ENCODE results near the gene KY. TPM values are rescaled to one million over a fixed set of nuclear protein-coding genes. Genes with fewer than 3 reads are reported as not detected.
"Not testable (repeated sequence)": the region's sequence is repeated elsewhere in the genome, so short reads cannot be mapped to it uniquely, and the experiment has no call there.

Gene KY
- total and polyA plus RNA-seq, 4 donors: 0.13 to 1.8 (median 0.65) TPM

GRCh38 chr3:134576426-134576825 is 74.4 kb downstream of the KY start:
- intact Hi-C loops (cut with DNase I): no loop called here
- 72 to 75% methylated on average over 6 of the region's 6 CpGs for WGBS, 2 donors
- H3K4me1 ChIP-seq (ENCODE audit: control insufficient read depth in 1 of 2, insufficient read depth in 2 of 2, low read length in 2 of 2): no peaks in the 10 kb centered on the region
- no peak overlapping the region for H3K4me3 ChIP-seq (ENCODE audit: low read length in 2 of 2)
- no peaks in the 10 kb centered on the region for H3K27me3 ChIP-seq (ENCODE audit: control insufficient read depth in 1 of 2, insufficient read depth in 2 of 2, low read length in 1 of 2)
- DNase-seq: no peak
- no peaks in the 10 kb centered on the region for H3K36me3 ChIP-seq (ENCODE audit: control insufficient read depth in 1 of 2, insufficient read depth in 2 of 2, low read length in 1 of 2)
- no peaks in the 10 kb centered on the region for H3K9me3 ChIP-seq (ENCODE audit: control insufficient read depth, low read length)
- H3K27ac ChIP-seq (ENCODE audit: low read depth in 1 of 2, low read length in 2 of 2): no peak overlapping the region
- ATAC-seq (ENCODE audit: low FRiP score): no peak

- H3K9me3 ChIP-seq (ENCODE audit: control insufficient read depth, low read length); DNase-seq; ATAC-seq (ENCODE audit: low FRiP score); H3K27ac ChIP-seq (ENCODE audit: low read depth in 1 of 2, low read length in 2 of 2); H3K4me3 ChIP-seq (ENCODE audit: low read length in 2 of 2); H3K4me1 ChIP-seq (ENCODE audit: control insufficient read depth in 1 of 2, insufficient read depth in 2 of 2, low read length in 2 of 2); H3K36me3 ChIP-seq (ENCODE audit: control insufficient read depth in 1 of 2, insufficient read depth in 2 of 2, low read length in 1 of 2); intact Hi-C loops (cut with DNase I); H3K27me3 ChIP-seq (ENCODE audit: control insufficient read depth in 1 of 2, insufficient read depth in 2 of 2, low read length in 1 of 2): not testable (repeated sequence)
- WGBS, 2 donors: 93 to 95% methylated on average over 2 of the region's 2 CpGs
Measured at GRCh38 chr3:134569899-134570298, 80.9 kb downstream of the KY start.

GRCh38 chr3:134568790-134569189 is 82.0 kb downstream of the KY start:
- H3K4me1 ChIP-seq (ENCODE audit: control insufficient read depth in 1 of 2, insufficient read depth in 2 of 2, low read length in 2 of 2): no peaks in the 10 kb centered on the region
- H3K27me3 ChIP-seq (ENCODE audit: control insufficient read depth in 1 of 2, insufficient read depth in 2 of 2, low read length in 1 of 2): no peaks in the 10 kb centered on the region
- no peak overlapping the region for H3K27ac ChIP-seq (ENCODE audit: low read depth in 1 of 2, low read length in 2 of 2)
- intact Hi-C loops (cut with DNase I): no loop called here
- H3K36me3 ChIP-seq (ENCODE audit: control insufficient read depth in 1 of 2, insufficient read depth in 2 of 2, low read length in 1 of 2): peaks cover 0 to 1% of the 10 kb centered on the region in 2 donors
- H3K4me3 ChIP-seq (ENCODE audit: low read length in 2 of 2): no peak overlapping the region
- peaks cover 2% of the 10 kb centered on the region for H3K9me3 ChIP-seq (ENCODE audit: control insufficient read depth, low read length)
- no peak for DNase-seq
- ATAC-seq (ENCODE audit: low FRiP score): no peak
- 78 to 86% methylated on average over 6 of the region's 6 CpGs for WGBS, 2 donors

- Histone ChIP-seq H3K9me3 (ENCODE audit: control insufficient read depth, low read length) (peaks cover 2% of the 10 kb centered on the region), H3K4me3 (ENCODE audit: low read length in 2 of 2) (no peak overlapping the region), H3K4me1 (ENCODE audit: control insufficient read depth in 1 of 2, insufficient read depth in 2 of 2, low read length in 2 of 2) (no peaks in the 10 kb centered on the region), H3K36me3 (ENCODE audit: control insufficient read depth in 1 of 2, insufficient read depth in 2 of 2, low read length in 1 of 2) (peaks cover 0 to 1% of the 10 kb centered on the region in 2 donors), H3K27ac (ENCODE audit: low read depth in 1 of 2, low read length in 2 of 2) (no peak overlapping the region), H3K27me3 (ENCODE audit: control insufficient read depth in 1 of 2, insufficient read depth in 2 of 2, low read length in 1 of 2) (no peaks in the 10 kb centered on the region)
- DNase-seq (no peak), ATAC-seq (ENCODE audit: low FRiP score) (no peak)
- WGBS, 2 donors: 73 to 75% methylated on average over 4 of the region's 4 CpGs
- intact Hi-C loops (cut with DNase I): no loop called here
Measured at GRCh38 chr3:134567605-134568004, 83.2 kb downstream of the KY start.

- Histone ChIP-seq H3K27me3 (ENCODE audit: control insufficient read depth in 1 of 2, insufficient read depth in 2 of 2, low read length in 1 of 2) (no peaks in the 10 kb centered on the region), H3K4me3 (ENCODE audit: low read length in 2 of 2) (no peak overlapping the region), H3K4me1 (ENCODE audit: control insufficient read depth in 1 of 2, insufficient read depth in 2 of 2, low read length in 2 of 2) (no peaks in the 10 kb centered on the region), H3K36me3 (ENCODE audit: control insufficient read depth in 1 of 2, insufficient read depth in 2 of 2, low read length in 1 of 2) (peaks cover under 1 to 6% of the 10 kb centered on the region in 2 donors), H3K9me3 (ENCODE audit: control insufficient read depth, low read length) (no peaks in the 10 kb centered on the region), H3K27ac (ENCODE audit: low read depth in 1 of 2, low read length in 2 of 2) (no peak overlapping the region)
- intact Hi-C loops (cut with DNase I): no loop called here
- ATAC-seq (ENCODE audit: low FRiP score): no peak
- DNase-seq: no peak
- WGBS, 2 donors: 91 to 93% methylated on average over 2 of the region's 2 CpGs
Measured at GRCh38 chr3:134564991-134565390, 85.8 kb downstream of the KY start.

- Histone ChIP-seq H3K27ac (ENCODE audit: low read depth in 1 of 2, low read length in 2 of 2) (no peak overlapping the region), H3K4me3 (ENCODE audit: low read length in 2 of 2) (no peak overlapping the region), H3K27me3 (ENCODE audit: control insufficient read depth in 1 of 2, insufficient read depth in 2 of 2, low read length in 1 of 2) (no peaks in the 10 kb centered on the region), H3K9me3 (ENCODE audit: control insufficient read depth, low read length) (no peaks in the 10 kb centered on the region), H3K4me1 (ENCODE audit: control insufficient read depth in 1 of 2, insufficient read depth in 2 of 2, low read length in 2 of 2) (no peaks in the 10 kb centered on the region), H3K36me3 (ENCODE audit: control insufficient read depth in 1 of 2, insufficient read depth in 2 of 2, low read length in 1 of 2) (peaks cover 4 to 10% of the 10 kb centered on the region in 2 donors)
- DNase-seq: no peak
- intact Hi-C loops (cut with DNase I): no loop called here
- WGBS, 2 donors: 95 to 96% methylated on average over 6 of the region's 6 CpGs
- ATAC-seq (ENCODE audit: low FRiP score): no peak
Measured at GRCh38 chr3:134563601-134564000, 87.2 kb downstream of the KY start.

GRCh38 chr3:134562055-134562454 is 88.8 kb downstream of the KY start:
- Histone ChIP-seq H3K4me1 (ENCODE audit: control insufficient read depth in 1 of 2, insufficient read depth in 2 of 2, low read length in 2 of 2) (no peaks in the 10 kb centered on the region), H3K4me3 (ENCODE audit: low read length in 2 of 2) (no peak overlapping the region), H3K27ac (ENCODE audit: low read depth in 1 of 2, low read length in 2 of 2) (no peak overlapping the region), H3K27me3 (ENCODE audit: control insufficient read depth in 1 of 2, insufficient read depth in 2 of 2, low read length in 1 of 2) (no peaks in the 10 kb centered on the region), H3K36me3 (ENCODE audit: control insufficient read depth in 1 of 2, insufficient read depth in 2 of 2, low read length in 1 of 2) (peaks cover 4 to 10% of the 10 kb centered on the region in 2 donors), H3K9me3 (ENCODE audit: control insufficient read depth, low read length) (no peaks in the 10 kb centered on the region)
- intact Hi-C loops (cut with DNase I): no loop called here
- 91% methylated on average over 4 of the region's 4 CpGs for WGBS, 2 donors
- no peak for ATAC-seq (ENCODE audit: low FRiP score)
- no peak for DNase-seq

- no peaks in the 10 kb centered on the region for H3K27me3 ChIP-seq (ENCODE audit: control insufficient read depth in 1 of 2, insufficient read depth in 2 of 2, low read length in 1 of 2)
- intact Hi-C loops (cut with DNase I): no loop called here
Measured at GRCh38 chr3:134559591-134559990, 91.2 kb downstream of the KY start.

More at GRCh38 chr3:134559591-134559990, 91.2 kb downstream of the KY start:
- Histone ChIP-seq H3K36me3 (ENCODE audit: control insufficient read depth in 1 of 2, insufficient read depth in 2 of 2, low read length in 1 of 2) (peaks cover 4 to 9% of the 10 kb centered on the region in 2 donors), H3K9me3 (ENCODE audit: control insufficient read depth, low read length) (no peaks in the 10 kb centered on the region), H3K4me3 (ENCODE audit: low read length in 2 of 2) (no peak overlapping the region), H3K27ac (ENCODE audit: low read depth in 1 of 2, low read length in 2 of 2) (no peak overlapping the region), H3K4me1 (ENCODE audit: control insufficient read depth in 1 of 2, insufficient read depth in 2 of 2, low read length in 2 of 2) (no peaks in the 10 kb centered on the region)
- WGBS, 2 donors: 96% methylated on average over 3 of the region's 3 CpGs
- ATAC-seq (ENCODE audit: low FRiP score) (no peak), DNase-seq (no peak)

All from aorta (tissue), 5 donors.